Fibroblast of mammary gland (primary cell): ENCODE data around the gene MB21D2.
A peak's percentile ranks its signal among the peaks of the same experiment; 100 is the strongest.
"Not testable (repeated sequence)": the region's sequence is repeated elsewhere in the genome, so short reads cannot be mapped to it uniquely, and the experiment has no call there.

Source experiments
- DNase-seq: peaks from one replicate; pipeline ENCODE4 v3.0.0-alpha.2; 2010; ENCODE audit warnings: low read depth
- H3K4me3 ChIP-seq: 2 replicates; pipeline ENCODE4 v1.5.1; 2011; ENCODE audit warnings: low read depth, mild to moderate bottlenecking, low read length, moderate library complexity; ENCODE audit not compliant: control insufficient read depth
- CTCF ChIP-seq: conservative IDR thresholded peaks from 2 replicates; pipeline ENCODE4 v1.5.1; 2011; ENCODE audit warnings: low read depth, low read length, inconsistent platforms; ENCODE audit not compliant: control insufficient read depth, insufficient read depth

The MB21D2 gene

GRCh38 chr3:192778508-192778907 is 139.1 kb downstream of the MB21D2 start:
- TF ChIP-seq CTCF, result no peak
- no peak overlapping the region for H3K4me3 ChIP-seq
- DNase-seq, result no peak

DNA sequence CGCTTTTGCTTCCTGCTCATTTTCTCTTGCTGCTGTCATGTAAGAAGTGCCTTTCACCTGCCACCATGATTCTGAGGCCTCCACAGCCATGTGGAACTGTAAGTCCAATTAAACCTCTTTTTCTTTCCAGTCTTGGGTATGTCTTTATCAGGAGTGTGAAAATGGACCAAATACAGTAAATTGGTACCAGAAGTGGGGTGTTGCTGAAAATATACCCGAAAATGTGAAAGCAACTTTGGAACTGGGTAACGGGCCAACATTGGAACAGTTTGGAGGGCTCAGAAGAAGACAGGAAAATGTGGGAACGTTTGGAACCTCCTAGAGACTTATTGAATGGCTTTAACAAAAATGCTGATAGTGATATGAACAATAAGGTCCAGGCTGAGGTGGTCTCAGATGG is 143.3 kb downstream of the MB21D2 start:
- not testable (repeated sequence) for H3K4me3 ChIP-seq, DNase-seq

- peak; percentile 37 for DNase-seq
- TF ChIP-seq CTCF, result peak; percentile 43
- H3K4me3 ChIP-seq, result no peak overlapping the region
These were observed 145.3 kb downstream of the MB21D2 start for GRCh38 chr3:192772240-192772894.

DNA sequence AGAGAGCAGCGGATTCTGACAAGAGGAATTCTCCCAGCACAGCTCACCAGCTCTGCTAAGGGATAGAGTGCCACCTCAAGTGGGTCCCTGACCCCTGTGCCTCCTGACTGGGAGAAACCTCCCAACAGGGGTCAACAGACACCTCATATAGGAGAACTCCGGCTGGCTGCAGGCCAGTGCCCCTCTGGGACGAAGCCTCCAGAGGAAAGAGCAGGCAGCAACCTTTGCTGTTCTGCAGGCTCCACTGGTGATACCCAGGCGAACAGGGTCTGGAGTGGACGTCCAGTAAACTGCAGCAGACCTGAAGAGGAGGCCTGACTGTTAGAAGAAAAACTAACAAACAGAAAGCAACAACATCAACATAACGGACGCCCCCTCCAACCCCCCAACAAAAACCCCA is 159.0 kb downstream of the MB21D2 start:
- H3K4me3 ChIP-seq, result no peak overlapping the region
- no peak for DNase-seq
- no peak for TF ChIP-seq CTCF

DNA sequence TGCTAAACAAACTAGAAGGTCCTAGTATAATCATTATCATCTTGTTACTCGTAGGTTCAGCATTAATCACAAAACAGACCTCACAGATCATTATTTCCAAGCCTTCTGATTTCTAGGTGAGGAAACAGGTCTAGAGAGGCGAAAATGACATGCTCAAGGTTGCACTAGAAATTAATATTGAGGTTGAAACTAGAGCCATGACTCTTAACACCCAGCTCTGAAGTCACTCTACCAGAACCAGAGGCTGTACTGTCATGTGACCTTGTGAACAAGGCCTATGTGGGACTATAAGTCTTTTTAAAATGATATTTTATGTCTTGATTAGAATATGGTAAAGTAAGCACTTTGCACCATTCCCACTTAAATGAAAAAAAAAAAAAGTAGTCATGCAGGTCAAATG is 166.5 kb downstream of the MB21D2 start:
- TF ChIP-seq CTCF, result no peak
- no peak overlapping the region for H3K4me3 ChIP-seq
- no peak for DNase-seq

DNA sequence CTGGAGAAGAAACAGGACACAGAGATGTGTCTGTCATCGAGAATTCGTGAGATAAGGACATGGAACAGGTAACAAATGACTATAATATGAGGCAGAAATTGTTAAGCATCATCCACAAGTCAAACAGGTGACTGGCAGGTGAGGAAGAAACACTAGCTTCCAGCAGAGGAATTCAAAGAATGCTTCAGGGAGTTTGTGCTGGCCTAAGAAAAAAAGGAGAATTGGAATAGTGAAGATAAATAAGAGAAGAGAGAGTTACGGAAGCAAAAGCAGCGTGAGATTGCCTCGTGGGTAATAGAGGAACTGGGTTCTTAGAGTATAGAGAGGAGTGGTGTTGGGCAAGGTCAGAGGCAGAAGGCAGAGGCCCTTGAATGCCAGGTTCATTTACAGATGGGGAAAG is 167.5 kb downstream of the MB21D2 start:
- H3K4me3 ChIP-seq, result no peak overlapping the region
- no peak for DNase-seq
- TF ChIP-seq CTCF, result no peak

GRCh38 chr3:192747746-192748145 is 169.9 kb downstream of the MB21D2 start:
- DNase-seq, result no peak
- no peak overlapping the region for H3K4me3 ChIP-seq
- TF ChIP-seq CTCF, result no peak
